PC-3 (cell line): ENCODE results near the gene SUN1. TPM values are rescaled to one million over a fixed set of nuclear protein-coding genes. Genes with fewer than 3 reads are reported as not detected.

ENCODE experiments used
- ATAC-seq: fragments of 200-7000 bp; cut with Tn5 transposase; 2 replicates; pipeline ENCODE4 v1.9.1; 2020; ENCODE audit warnings: mild to moderate bottlenecking, moderate library complexity
- BruUV-seq: library from RNA; stranded (reverse); fragments of 400-500 nt; replicated peaks from 2 replicates; lab custom pipeline; 2021; lab: Mats Ljungman, UMichigan
- CTCF ChIA-PET: fragments of 300-600 bp; sonication (Branson Sonifier 250); formaldehyde crosslinking; loops from one replicate; lab custom pipeline; 2022; ENCODE audit warnings: antibody characterized with exemption; lab: Charles Lee
- POLR2A ChIA-PET: fragments of 300-600 bp; sonication (Branson Sonifier 250); formaldehyde crosslinking; loops from one replicate; lab custom pipeline; 2022; ENCODE audit warnings: antibody characterized with exemption; ENCODE audit not compliant: unreplicated experiment; lab: Charles Lee
- DNase-seq: peaks from one replicate; pipeline ENCODE4 v3.0.0-alpha.2; 2015
- H2AFZ ChIP-seq: fragments of 300-600 bp; sonication (generic); 2 replicates; pipeline ENCODE4 v1.6.0; 2016; ENCODE audit warnings: antibody characterized with exemption, low read length
- H3F3A ChIP-seq: fragments of 300-600 bp; sonication (generic); one replicate; pipeline ENCODE4 v1.6.0; 2017; ENCODE audit warnings: antibody characterized with exemption, low read length, control low read depth, mild to moderate bottlenecking; ENCODE audit not compliant: unreplicated experiment
- H3K27ac ChIP-seq: fragments of 300-600 bp; sonication (generic); 2 replicates; pipeline ENCODE4 v1.5.1; 2016; ENCODE audit warnings: mild to moderate bottlenecking, low read length
- H3K27me3 ChIP-seq: fragments of 300-600 bp; sonication (generic); 2 replicates; pipeline ENCODE4 v1.6.1; 2016; ENCODE audit warnings: low read length, mixed read lengths
- H3K36me3 ChIP-seq: fragments of 300-600 bp; sonication (generic); 2 replicates; pipeline ENCODE4 v1.6.1; 2016; ENCODE audit warnings: low read depth, mixed run types, low read length, mixed read lengths
- H3K4me1 ChIP-seq: fragments of 300-600 bp; sonication (generic); 2 replicates; pipeline ENCODE4 v1.5.1; 2016; ENCODE audit warnings: low read length; ENCODE audit not compliant: insufficient read depth
- H3K4me2 ChIP-seq: fragments of 300-600 bp; sonication (generic); 2 replicates; pipeline ENCODE4 v1.6.0; 2016; ENCODE audit warnings: low read length
- H3K4me3 ChIP-seq: fragments of 300-600 bp; sonication (generic); 2 replicates; pipeline ENCODE4 v1.5.1; 2016; ENCODE audit warnings: mild to moderate bottlenecking, low read length, mixed read lengths
- H3K79me2 ChIP-seq: fragments of 300-600 bp; sonication (generic); 2 replicates; pipeline ENCODE4 v1.6.1; 2017; ENCODE audit warnings: low read length, mixed read lengths
- H3K9ac ChIP-seq: fragments of 300-600 bp; sonication (generic); 2 replicates; pipeline ENCODE4 v1.6.0; 2016; ENCODE audit warnings: mild to moderate bottlenecking, low read length
- H3K9me2 ChIP-seq: fragments of 300-600 bp; sonication (generic); replicated peaks from 2 replicates; pipeline ENCODE4 v1.6.1; 2016; ENCODE audit warnings: mixed run types, low read length, mixed read lengths
- H3K9me3 ChIP-seq: fragments of 300-600 bp; sonication (generic); 2 replicates; pipeline ENCODE4 v1.6.1; 2016; ENCODE audit warnings: low read length, mixed read lengths
- H4K20me1 ChIP-seq: fragments of 300-600 bp; sonication (generic); 2 replicates; pipeline ENCODE4 v1.6.1; 2016; ENCODE audit warnings: low read length, mixed read lengths
- EZH2 ChIP-seq: fragments of 300-600 bp; sonication (generic); IDR thresholded peaks from one replicate; pipeline ENCODE4 v1.6.1; 2017; ENCODE audit warnings: antibody characterized with exemption, mild to moderate bottlenecking, low read length; ENCODE audit not compliant: unreplicated experiment
- EZH2phosphoT487 ChIP-seq: fragments of 300-600 bp; sonication (generic); IDR thresholded peaks from 2 replicates; pipeline ENCODE4 v1.6.1; 2018; ENCODE audit warnings: mild to moderate bottlenecking, antibody characterized with exemption, low read length, borderline replicate concordance
- intact Hi-C: fragments of 100-400 bp; cut with micrococcal nuclease; formaldehyde crosslinking; loops from 2 replicates; pipeline ENCODE4 v1.9.0; 2023
- total RNA-seq: library from RNA; depleted of rRNA; stranded (reverse); fragments of >200 nt; gene quantifications from 2 replicates; pipeline ENCODE4 v1.2.3, GENCODE V29; 2014
- TF ChIP-seq, protein P1 (sequence below): fragments of 300-600 bp; sonication (generic); conservative IDR thresholded peaks from 2 replicates; pipeline ENCODE4 v1.5.1; 2017; ENCODE audit warnings: antibody characterized with exemption, low read depth, mild to moderate bottlenecking, low read length

SUN1 gene
- total RNA-seq, 1 experiment from 2014 or later = 92.5 TPM

DNA sequence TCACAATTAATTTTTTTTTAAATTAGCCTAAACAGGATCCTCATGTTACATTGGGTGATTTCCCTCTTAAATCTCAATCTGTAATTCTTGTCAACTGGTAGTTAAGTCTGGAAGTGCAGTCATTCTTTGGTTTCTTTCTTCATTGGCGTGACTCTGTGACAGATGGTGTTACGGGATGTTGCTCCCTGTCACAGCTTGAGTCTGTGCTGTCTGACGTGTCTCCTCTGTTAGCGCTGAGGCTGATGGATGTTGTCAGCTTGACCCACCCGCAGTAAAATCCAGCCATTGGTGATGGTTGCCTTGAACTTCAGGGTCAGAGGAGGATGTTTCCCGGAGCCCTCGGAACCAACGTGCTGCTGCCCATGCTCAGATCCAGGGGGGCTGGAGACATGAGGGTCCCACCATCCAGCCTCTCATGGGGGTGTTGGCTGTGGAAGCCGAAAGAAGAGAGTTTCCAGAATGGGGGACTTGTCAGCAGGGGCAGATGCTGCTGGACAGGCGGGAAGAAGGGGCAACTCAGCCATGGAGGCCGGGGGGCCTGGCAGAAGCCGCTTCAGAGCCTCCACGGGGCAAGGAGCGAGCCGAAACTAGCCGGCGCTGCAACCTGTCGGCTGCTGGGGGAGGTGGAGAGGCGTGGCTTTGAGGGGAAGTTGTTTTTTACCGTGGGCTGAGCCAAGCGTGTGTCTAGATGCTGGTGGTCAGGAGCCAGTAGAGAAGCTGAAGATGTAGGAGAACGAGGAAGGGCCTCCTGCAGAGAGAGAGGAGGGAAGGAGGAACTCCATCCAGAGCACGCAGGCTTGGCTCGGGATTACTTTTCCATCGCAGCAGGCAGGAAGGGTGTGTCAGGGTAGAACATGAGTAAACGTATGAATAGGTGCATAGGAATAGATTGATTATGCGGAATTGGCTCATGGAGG is 3.5 kb downstream of the SUN1 start:
- no peaks in the 10 kb centered on the region for H3K27me3 ChIP-seq
- H3K9me2 ChIP-seq = no peaks in the 10 kb centered on the region
- POLR2A ChIA-PET = interaction anchor here (1.0 kb wide), 2 partner anchors 19 to 21 kb away, joined by 3 to 5 read pairs; no protein-coding TSS in a partner anchor
- intact Hi-C loops = loop anchor here (1.0 kb wide), 2 partner anchors 38 to 49 kb away; no protein-coding TSS in a partner anchor
- DNase-seq = peak; percentile 73
- no peak overlapping the region for H2AFZ ChIP-seq
- peaks cover 20% of the 10 kb centered on the region for H3K36me3 ChIP-seq
- no peaks in the 10 kb centered on the region for H3K9me3 ChIP-seq
- H3K79me2 ChIP-seq = peaks cover 73% of the 10 kb centered on the region
- H3K27ac ChIP-seq = peak overlapping the region; percentile 86
- no TSS peak for BruUV-seq
- H3K4me1 ChIP-seq = peaks cover 49% of the 10 kb centered on the region
- no peaks in the 10 kb centered on the region for H3F3A ChIP-seq
- ATAC-seq = peak; percentile 46
- CTCF ChIA-PET = interaction anchor here (0.5 to 1.1 kb wide), 7 partner anchors 18 to 357 kb away, joined by 3 to 15 read pairs (median 6); no protein-coding TSS in a partner anchor
- peak overlapping the region; percentile 10; the same call in 1 of the 2 replicates for H3K4me3 ChIP-seq
- H3K4me2 ChIP-seq = peak overlapping the region; percentile 50
- peak overlapping the region; percentile 48 for H3K9ac ChIP-seq
- TF ChIP-seq EZH2 (no peak), EZH2phosphoT487 (no peak)
- TF ChIP-seq, protein P1, sequence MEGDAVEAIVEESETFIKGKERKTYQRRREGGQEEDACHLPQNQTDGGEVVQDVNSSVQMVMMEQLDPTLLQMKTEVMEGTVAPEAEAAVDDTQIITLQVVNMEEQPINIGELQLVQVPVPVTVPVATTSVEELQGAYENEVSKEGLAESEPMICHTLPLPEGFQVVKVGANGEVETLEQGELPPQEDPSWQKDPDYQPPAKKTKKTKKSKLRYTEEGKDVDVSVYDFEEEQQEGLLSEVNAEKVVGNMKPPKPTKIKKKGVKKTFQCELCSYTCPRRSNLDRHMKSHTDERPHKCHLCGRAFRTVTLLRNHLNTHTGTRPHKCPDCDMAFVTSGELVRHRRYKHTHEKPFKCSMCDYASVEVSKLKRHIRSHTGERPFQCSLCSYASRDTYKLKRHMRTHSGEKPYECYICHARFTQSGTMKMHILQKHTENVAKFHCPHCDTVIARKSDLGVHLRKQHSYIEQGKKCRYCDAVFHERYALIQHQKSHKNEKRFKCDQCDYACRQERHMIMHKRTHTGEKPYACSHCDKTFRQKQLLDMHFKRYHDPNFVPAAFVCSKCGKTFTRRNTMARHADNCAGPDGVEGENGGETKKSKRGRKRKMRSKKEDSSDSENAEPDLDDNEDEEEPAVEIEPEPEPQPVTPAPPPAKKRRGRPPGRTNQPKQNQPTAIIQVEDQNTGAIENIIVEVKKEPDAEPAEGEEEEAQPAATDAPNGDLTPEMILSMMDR = no peak
- H4K20me1 ChIP-seq = no peaks in the 10 kb centered on the region

DNA sequence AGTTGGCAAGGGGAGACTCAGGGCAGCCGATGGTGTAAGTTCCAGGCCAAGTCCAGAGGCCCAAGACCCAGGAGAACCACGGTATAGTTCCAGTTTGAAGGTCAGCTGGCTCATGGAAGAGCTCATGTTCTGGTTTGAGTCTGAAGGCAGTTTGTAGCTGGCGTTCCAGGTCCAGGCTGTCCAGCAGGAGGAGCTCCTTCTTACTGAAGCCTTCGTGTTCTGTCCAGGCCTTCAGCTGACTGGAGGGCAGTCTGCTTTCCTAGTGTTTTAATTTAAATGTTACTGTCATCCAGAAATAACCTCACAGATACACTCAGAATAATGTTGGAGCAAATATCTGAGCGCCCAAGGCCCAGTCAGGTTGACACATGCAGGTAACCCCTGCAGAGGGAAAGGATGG is 4.2 kb downstream of the SUN1 start:
- Histone ChIP-seq H3K79me2 (peaks cover 68% of the 10 kb centered on the region), H3K9ac (peak overlapping the region; percentile 48), H3K4me1 (peaks cover 42% of the 10 kb centered on the region), H4K20me1 (no peaks in the 10 kb centered on the region), H2AFZ (no peak overlapping the region), H3K36me3 (peaks cover 20% of the 10 kb centered on the region), H3K9me2 (no peaks in the 10 kb centered on the region), H3K27me3 (no peaks in the 10 kb centered on the region), H3F3A (no peaks in the 10 kb centered on the region), H3K4me3 (peak overlapping the region; percentile 10; the same call in 1 of the 2 replicates), H3K9me3 (no peaks in the 10 kb centered on the region), H3K4me2 (peak overlapping the region; percentile 50), H3K27ac (peak overlapping the region; percentile 86)
- TF ChIP-seq, protein P1 = peak; percentile 68
- no peak for TF ChIP-seq EZH2
- no peak for TF ChIP-seq EZH2phosphoT487
- ChIA-PET POLR2A (interaction anchor here (0.6 to 1.0 kb wide), 3 partner anchors 20 to 23 kb away, joined by 3 to 5 read pairs (median 4); no protein-coding TSS in a partner anchor), CTCF (interaction anchor here (0.5 to 1.1 kb wide), 7 partner anchors 19 to 356 kb away, joined by 3 to 15 read pairs (median 6); no protein-coding TSS in a partner anchor)
- intact Hi-C loops = loop anchor here (1.0 kb wide), 2 partner anchors 37 to 50 kb away; no protein-coding TSS in a partner anchor
- BruUV-seq = no TSS peak
- no peak for DNase-seq
- peak; percentile 14 for ATAC-seq
